HG03558 (cell line): ENCODE data around the gene FOXD4L5.
"Not testable (repeated sequence)": the region's sequence is repeated elsewhere in the genome, so short reads cannot be mapped to it uniquely, and the experiment has no call there.

ENCODE experiments used
- ATAC-seq: cut with Tn5 transposase; IDR thresholded peaks from one replicate; pipeline ENCODE4 v1.9.1; 2021; ENCODE audit warnings: moderate number of reproducible peaks; ENCODE audit not compliant: unreplicated experiment; ENCODE audit errors: extremely low read depth

The FOXD4L5 gene

GRCh38 chr9:65285109-65285508, at the start of gene FOXD4L5:
Gene FOXD4L5 (minus strand): TSS chr9:65285209. CDS start chr9:65284377, 832 bp downstream.
- ATAC-seq = not testable (repeated sequence)

GRCh38 chr9:65283943-65284342, 1.1 kb downstream of the FOXD4L5 start:
- ATAC-seq = not testable (repeated sequence)

GRCh38 chr9:65282976-65283375, 2.0 kb downstream of the FOXD4L5 start:
- not testable (repeated sequence) for ATAC-seq
